HG03558 (cell line): ENCODE results near the gene THOC7.

Source experiments
- ATAC-seq: cut with Tn5 transposase; IDR thresholded peaks from one replicate; pipeline ENCODE4 v1.9.1; 2021; ENCODE audit warnings: moderate number of reproducible peaks; ENCODE audit not compliant: unreplicated experiment; ENCODE audit errors: extremely low read depth

Gene THOC7

GRCh38 chr3:63847718-63848450 lies 15.7 kb downstream of the THOC7 start:
- no peak for ATAC-seq

- no peak for ATAC-seq
These were observed 18.4 kb downstream of the THOC7 start for GRCh38 chr3:63845215-63845614.

GRCh38 chr3:63842127-63842526 lies 21.5 kb downstream of the THOC7 start:
- no peak for ATAC-seq

GRCh38 chr3:63841704-63842103 lies 21.9 kb downstream of the THOC7 start:
- ATAC-seq, result no peak

- no peak for ATAC-seq
These were observed 31.2 kb downstream of the THOC7 start for GRCh38 chr3:63832395-63832794.

- no peak for ATAC-seq
These were observed 33.1 kb downstream of the THOC7 start for GRCh38 chr3:63830526-63830925.

- ATAC-seq, result no peak
These were observed 39.3 kb downstream of the THOC7 start for GRCh38 chr3:63824309-63824708.

- no peak for ATAC-seq
These were observed 44.5 kb downstream of the THOC7 start, which contains the start of gene C3orf49 for GRCh38 chr3:63819151-63819398. Gene C3orf49 (plus strand): TSS chr3:63819299. CDS start chr3:63819472, 173 bp downstream.

- peak; percentile 56 for ATAC-seq
These were observed 45.1 kb downstream of the THOC7 start for GRCh38 chr3:63818282-63819150.

- no peak for ATAC-seq
These were observed 46.4 kb downstream of the THOC7 start for GRCh38 chr3:63817225-63817624.

GRCh38 chr3:63814237-63814636 lies 49.4 kb downstream of the THOC7 start:
- ATAC-seq, result no peak

GRCh38 chr3:63809607-63810006 lies 54.0 kb downstream of the THOC7 start:
- no peak for ATAC-seq

- no peak for ATAC-seq
These were observed 55.0 kb downstream of the THOC7 start for GRCh38 chr3:63808633-63809032.

GRCh38 chr3:63807961-63808565 lies 55.5 kb downstream of the THOC7 start:
- ATAC-seq, result no peak

GRCh38 chr3:63803911-63804310 lies 59.7 kb downstream of the THOC7 start:
- no peak for ATAC-seq

GRCh38 chr3:63800097-63800496 lies 63.5 kb downstream of the THOC7 start:
- no peak for ATAC-seq

- no peak for ATAC-seq
These were observed 64.7 kb downstream of the THOC7 start for GRCh38 chr3:63798949-63799348.

GRCh38 chr3:63798544-63798943 lies 65.1 kb downstream of the THOC7 start:
- ATAC-seq, result no peak

- ATAC-seq, result no peak
These were observed 68.2 kb downstream of the THOC7 start for GRCh38 chr3:63795438-63795837.

- ATAC-seq, result no peak
These were observed 71.6 kb downstream of the THOC7 start for GRCh38 chr3:63791974-63792373.
